Raji (cell line): ENCODE results near the gene SSPN.

Source experiments
- POLR2A ChIP-seq: IDR thresholded peaks from 2 replicates; pipeline ENCODE4 v1.6.1; 2011; ENCODE audit warnings: low read depth, low read length, control low read depth; ENCODE audit not compliant: insufficient read depth

Gene SSPN

GRCh38 chr12:26172946-26173552 lies 22.3 kb upstream of the SSPN start:
- no peak for TF ChIP-seq POLR2A

- TF ChIP-seq POLR2A: no peak
Observed at GRCh38 chr12:26176725-26177124, 18.6 kb upstream of the SSPN start.

DNA sequence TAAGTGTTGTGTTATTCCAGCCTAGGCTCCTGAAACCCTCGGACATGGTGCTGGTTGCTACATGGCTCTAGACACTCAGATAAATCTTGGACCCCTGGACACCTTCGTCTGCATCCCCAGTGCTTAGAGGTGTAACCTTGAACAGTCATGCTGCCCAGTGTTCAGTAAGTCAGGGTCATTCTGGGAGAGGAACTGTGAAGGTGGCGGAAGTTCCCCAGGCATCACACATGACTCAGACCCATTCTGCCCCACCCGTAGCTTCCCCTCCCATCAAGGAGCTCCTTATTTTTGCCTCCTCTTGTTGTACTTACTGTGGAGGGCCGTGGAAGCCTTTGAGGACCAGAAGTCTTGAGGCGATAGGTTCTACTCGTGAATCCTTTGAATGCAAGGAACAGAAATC lies 18.1 kb upstream of the SSPN start:
- TF ChIP-seq POLR2A: no peak

- no peak for TF ChIP-seq POLR2A
Observed at GRCh38 chr12:26179826-26180225, 15.5 kb upstream of the SSPN start.

DNA sequence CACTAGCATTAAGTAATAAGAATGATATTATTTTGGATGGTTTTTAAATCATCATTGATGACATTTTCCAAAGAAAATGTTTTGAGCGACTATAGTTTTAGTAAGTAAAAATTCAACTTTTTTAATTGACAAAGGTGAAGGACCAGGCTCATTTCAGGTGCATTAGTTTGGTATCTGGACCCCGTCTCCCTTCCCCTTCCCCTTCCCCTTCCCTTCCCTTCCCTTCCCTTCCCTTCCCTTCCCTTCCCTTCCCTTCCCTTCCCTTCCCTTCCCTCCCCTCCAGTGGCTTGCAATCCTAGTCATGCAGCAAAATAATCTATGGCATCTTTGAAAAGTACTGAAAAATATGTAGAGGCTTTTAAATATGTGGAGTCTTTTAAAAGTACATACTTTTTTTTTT lies 13.0 kb upstream of the SSPN start:
- TF ChIP-seq POLR2A: no peak

- no peak for TF ChIP-seq POLR2A
Observed at GRCh38 chr12:26185532-26186320, 9.6 kb upstream of the SSPN start.

DNA sequence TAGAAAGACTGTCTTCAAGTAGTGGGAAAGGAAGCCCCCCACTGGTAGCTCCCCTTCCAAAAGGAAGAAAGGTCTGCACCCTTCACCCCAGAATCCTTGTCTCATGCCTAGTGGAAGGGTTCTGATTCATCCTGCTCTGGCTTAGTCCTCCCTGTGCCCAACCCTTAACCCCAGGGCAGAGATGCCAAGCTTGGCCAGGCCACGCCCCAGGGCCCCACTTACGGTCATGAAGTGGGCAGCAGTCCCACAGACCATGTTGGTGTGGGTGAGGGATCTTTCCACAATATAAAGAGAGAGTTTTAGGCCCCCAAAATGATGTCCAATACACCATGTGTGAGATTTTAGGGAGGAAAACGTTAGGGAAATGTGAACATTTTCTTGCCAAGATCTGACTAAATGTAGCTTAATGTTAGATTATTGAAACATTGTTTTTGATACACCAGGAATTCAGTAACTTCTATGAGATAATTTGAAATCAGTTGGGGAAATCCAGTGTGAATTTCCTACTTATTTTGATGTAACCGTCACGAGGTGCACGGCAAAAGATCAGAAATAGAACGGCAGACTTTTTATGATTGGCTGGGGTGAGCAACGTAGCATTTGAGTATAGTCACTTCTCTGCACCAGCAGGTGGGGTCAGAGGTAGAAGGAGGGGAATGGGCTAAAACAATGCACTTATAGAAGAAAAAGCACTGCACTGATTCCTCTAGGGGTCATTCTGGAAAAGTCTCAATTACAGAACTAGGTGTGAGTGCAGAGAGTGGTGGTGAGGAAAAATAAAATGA lies 8.2 kb upstream of the SSPN start:
- TF ChIP-seq POLR2A: no peak

DNA sequence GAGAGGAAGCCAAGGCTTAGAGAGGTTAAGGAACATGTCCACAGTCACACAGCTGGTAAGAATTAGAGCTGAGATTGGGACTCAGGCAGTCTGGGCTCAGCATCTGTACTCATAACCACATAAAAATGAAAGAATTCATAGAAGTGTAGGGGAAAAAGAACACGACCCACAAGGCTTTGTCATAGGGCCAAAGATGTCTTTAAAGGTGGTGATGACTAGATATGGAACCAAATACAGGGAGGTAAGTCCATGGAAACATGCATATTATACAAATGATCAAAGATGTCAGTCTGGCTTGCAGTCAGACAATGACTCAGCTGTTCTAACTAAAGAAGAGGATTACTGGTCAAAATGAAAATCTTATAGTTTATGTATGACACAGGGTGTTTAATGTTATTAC lies 7.2 kb upstream of the SSPN start:
- no peak for TF ChIP-seq POLR2A

- TF ChIP-seq POLR2A: no peak
Observed at GRCh38 chr12:26188641-26189040, 6.7 kb upstream of the SSPN start.

- no peak for TF ChIP-seq POLR2A
Observed at GRCh38 chr12:26192142-26192541, 3.2 kb upstream of the SSPN start.

- no peak for TF ChIP-seq POLR2A
Observed at GRCh38 chr12:26193539-26193938, 1.8 kb upstream of the SSPN start.

- TF ChIP-seq POLR2A: no peak
Observed at GRCh38 chr12:26195641-26196420, 458 bp downstream of the SSPN start.

DNA sequence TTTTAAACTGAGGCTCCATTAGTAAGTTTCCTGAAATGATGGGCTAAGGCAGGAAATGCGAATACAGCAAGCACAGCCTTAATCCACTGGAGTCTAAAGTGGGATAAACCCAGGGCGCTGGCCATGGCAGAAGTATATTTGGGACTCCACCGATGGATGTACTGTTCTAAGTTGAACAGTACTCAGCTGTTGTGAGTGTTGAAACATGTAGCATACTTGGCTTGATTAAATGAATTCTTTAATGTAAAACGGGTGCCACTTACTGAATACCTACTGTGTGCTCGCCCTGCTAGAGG lies 996 bp downstream of the SSPN start:
- TF ChIP-seq POLR2A: no peak

GRCh38 chr12:26197832-26198231 lies 2.5 kb downstream of the SSPN start:
- TF ChIP-seq POLR2A: no peak

- no peak for TF ChIP-seq POLR2A
Observed at GRCh38 chr12:26198742-26199141, 3.4 kb downstream of the SSPN start.
